Measurements from ENCODE around the gene DXO.

DNA sequence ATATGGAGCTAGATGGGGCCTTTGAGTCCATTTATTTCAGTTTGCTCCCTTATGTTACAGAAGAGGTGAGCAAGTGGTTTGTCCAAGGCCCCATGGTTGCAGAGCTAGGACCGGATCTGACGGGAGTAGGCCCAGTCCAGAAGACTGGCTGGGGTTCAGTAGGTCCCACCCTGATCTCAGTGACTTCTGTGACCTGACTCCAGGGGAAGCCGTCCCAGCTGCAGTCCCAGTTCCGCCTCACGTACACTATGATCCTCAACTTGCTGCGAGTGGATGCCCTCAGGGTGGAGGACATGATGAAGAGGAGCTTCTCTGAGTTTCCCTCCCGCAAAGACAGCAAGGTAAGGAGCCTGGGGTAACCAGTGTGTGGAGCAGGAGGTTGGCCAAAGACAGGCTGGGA is 5.4 kb downstream of the DXO start:
- TF ChIP-seq, protein P1, sequence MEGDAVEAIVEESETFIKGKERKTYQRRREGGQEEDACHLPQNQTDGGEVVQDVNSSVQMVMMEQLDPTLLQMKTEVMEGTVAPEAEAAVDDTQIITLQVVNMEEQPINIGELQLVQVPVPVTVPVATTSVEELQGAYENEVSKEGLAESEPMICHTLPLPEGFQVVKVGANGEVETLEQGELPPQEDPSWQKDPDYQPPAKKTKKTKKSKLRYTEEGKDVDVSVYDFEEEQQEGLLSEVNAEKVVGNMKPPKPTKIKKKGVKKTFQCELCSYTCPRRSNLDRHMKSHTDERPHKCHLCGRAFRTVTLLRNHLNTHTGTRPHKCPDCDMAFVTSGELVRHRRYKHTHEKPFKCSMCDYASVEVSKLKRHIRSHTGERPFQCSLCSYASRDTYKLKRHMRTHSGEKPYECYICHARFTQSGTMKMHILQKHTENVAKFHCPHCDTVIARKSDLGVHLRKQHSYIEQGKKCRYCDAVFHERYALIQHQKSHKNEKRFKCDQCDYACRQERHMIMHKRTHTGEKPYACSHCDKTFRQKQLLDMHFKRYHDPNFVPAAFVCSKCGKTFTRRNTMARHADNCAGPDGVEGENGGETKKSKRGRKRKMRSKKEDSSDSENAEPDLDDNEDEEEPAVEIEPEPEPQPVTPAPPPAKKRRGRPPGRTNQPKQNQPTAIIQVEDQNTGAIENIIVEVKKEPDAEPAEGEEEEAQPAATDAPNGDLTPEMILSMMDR (IDR thresholded peaks at IDR 0.05; ENCODE audit: borderline replicate concordance, extremely low read depth, low read length, poor library complexity, severe bottlenecking) = no peak
- no peak for TF ChIP-seq EZH2 (IDR thresholded peaks at IDR 0.05; ENCODE audit: borderline replicate concordance, low read depth, low read length, severe bottlenecking)
